Posterior cingulate gyrus (tissue), 11 donors: ENCODE results near the gene FGFRL1.
A peak's percentile ranks its signal among the peaks of the same experiment; 100 is the strongest.
"Not testable (repeated sequence)": the region's sequence is repeated elsewhere in the genome, so short reads cannot be mapped to it uniquely, and the experiment has no call there.

Source experiments
- DNase-seq, 10 donors: peaks; one replicate each; pipeline versions ENCODE4 v3.0.0 to v3.0.0-alpha.2; 2020 to 2021; ENCODE audit warnings: mixed read lengths in 3 of 10
- intact Hi-C: fragments of 100-400 bp; cut with DNase I; formaldehyde crosslinking; loops from one replicate; pipeline ENCODE4 v1.15.1; 2023

Gene FGFRL1

GRCh38 chr4:1046581-1047011 lies 35.2 kb downstream of the FGFRL1 start:
- intact Hi-C loops: loop anchor here (10.0 kb wide), 1 partner anchor 258 kb away; no protein-coding TSS in a partner anchor
- peak in 8 of 10 donors; percentile 7 to 90 (median 70) for DNase-seq

GRCh38 chr4:1047106-1047975 lies 35.9 kb downstream of the FGFRL1 start:
- DNase-seq: peak in 6 of 10 donors; percentile 7 to 82 (median 45)

GRCh38 chr4:1047976-1048772 lies 36.7 kb downstream of the FGFRL1 start:
- intact Hi-C loops: loop anchor here (10.0 kb wide), 1 partner anchor 257 kb away; no protein-coding TSS in a partner anchor
- peak in 7 of 10 donors; percentile 6 to 78 (median 9) for DNase-seq

More at GRCh38 chr4:1047106-1047975, 35.9 kb downstream of the FGFRL1 start:
- intact Hi-C loops: loop anchor here (10.0 kb wide), 1 partner anchor 257 kb away; no protein-coding TSS in a partner anchor

DNA sequence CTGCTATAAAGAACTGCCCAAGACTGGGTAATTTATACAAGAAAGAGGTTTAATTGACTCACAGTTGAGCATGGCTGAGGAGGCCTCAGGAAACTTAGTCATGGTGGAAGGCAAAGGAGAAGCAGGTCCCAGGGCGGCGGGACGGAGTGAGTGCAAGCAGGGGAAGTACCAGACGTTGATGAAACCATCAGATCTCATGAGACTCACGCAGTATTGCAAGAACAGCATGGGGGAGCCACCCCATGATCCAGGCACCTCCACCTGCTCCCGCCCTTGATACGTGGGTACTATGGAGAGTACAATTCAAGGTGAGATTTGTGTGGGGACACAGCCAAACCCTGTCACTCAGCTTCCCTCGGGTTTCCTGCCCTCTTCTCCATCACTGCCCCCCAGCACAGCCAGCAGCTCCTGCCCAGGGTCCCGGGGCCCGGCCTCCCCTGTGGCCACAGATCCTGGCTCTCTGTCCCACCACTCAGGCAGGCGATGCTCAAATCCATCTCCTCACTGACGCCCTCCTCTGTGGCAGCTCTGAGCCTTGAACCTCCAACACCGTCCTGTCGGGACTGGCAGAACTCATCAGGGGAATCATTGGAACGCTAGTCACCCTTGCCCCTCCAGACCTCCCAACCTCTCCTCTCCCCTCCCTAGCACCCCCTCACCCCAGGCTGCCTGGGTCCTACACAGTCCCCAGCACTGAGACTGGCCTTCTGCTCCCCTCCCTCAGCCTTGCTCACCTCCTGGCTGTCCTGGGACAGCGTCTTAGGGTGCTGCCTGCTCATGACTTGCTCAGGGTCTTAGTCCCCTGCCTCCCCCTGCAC lies 37.6 kb downstream of the FGFRL1 start:
- peak in 5 of 10 donors; percentile 6 to 60 (median 18) for DNase-seq
- intact Hi-C loops: loop anchor here (10.0 kb wide), 1 partner anchor 256 kb away; no protein-coding TSS in a partner anchor

- peak in 5 of 10 donors; percentile 11 to 80 (median 71) for DNase-seq
Observed at GRCh38 chr4:1049591-1049905, 38.1 kb downstream of the FGFRL1 start.

GRCh38 chr4:1050486-1051213 lies 39.2 kb downstream of the FGFRL1 start:
- peak in 8 of 10 donors; percentile 57 to 96 (median 78) for DNase-seq
- intact Hi-C loops: no loop called here

More at GRCh38 chr4:1049591-1049905, 38.1 kb downstream of the FGFRL1 start:
- intact Hi-C loops: loop anchor here (10.0 kb wide), 1 partner anchor 255 kb away; no protein-coding TSS in a partner anchor

- intact Hi-C loops: no loop called here
- peak in 3 of 10 donors; percentile 0 to 69 (median 51) for DNase-seq
Observed at GRCh38 chr4:1051472-1051871, 40.0 kb downstream of the FGFRL1 start.

DNA sequence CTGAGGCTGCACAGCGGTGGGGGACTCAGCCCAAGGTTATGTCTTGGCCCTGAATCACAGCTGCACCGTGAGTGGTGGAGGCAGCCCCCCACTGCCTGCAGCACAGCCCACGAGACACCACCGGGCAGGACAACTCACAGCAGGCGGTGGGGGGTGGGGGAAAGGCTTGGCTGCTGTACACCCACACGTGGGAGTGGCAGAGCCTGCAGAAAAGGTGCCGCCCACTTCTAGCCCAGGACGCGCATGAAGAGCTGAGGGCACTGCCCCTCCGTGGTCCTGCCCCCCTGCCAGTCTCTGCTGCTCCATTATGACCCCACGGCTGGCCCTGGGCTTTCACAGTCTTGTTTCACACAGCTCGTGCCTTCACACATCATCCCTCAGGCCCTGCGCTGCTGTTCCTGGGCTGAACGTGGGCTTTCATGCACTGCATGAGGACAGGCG lies 40.8 kb downstream of the FGFRL1 start:
- peak in 5 of 10 donors; percentile 6 to 69 (median 60) for DNase-seq
- intact Hi-C loops: no loop called here

GRCh38 chr4:1053080-1053661 lies 41.7 kb downstream of the FGFRL1 start:
- intact Hi-C loops: no loop called here
- peak in 4 of 10 donors; percentile 7 to 83 (median 73) for DNase-seq

- intact Hi-C loops: not testable (repeated sequence)
- DNase-seq: peak in 2 of 10 donors; percentile 18 to 56
Observed at GRCh38 chr4:1053891-1054290, 42.5 kb downstream of the FGFRL1 start.

- DNase-seq: peak in 3 of 10 donors; percentile 8 to 76 (median 67)
- intact Hi-C loops: not testable (repeated sequence)
Observed at GRCh38 chr4:1054696-1055242, 43.3 kb downstream of the FGFRL1 start.

DNA sequence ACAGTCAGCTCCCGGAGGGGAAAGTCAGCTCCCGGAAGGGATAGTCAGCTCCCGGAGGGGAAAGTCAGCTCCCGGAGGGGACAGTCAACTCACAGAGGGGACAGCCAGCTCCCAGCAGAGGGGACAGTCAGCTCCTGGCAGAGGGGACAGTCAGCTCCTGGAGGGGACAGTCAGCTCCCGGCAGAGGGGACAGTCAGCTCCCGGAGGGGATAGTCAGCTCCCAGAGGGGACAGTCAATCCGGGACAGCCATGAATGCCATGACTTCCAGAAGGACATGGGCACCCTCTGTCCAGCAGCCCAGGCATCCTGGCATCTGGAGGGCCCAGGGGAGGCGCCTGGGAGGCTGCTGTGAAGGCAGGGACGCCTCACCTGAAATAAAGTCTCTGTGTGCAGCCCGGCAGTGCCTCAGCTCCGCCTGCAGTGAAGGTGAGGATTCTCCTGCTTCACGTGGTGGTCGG lies 43.8 kb downstream of the FGFRL1 start:
- DNase-seq: peak in 3 of 10 donors; percentile 36 to 81 (median 37)
- intact Hi-C loops: not testable (repeated sequence)

DNA sequence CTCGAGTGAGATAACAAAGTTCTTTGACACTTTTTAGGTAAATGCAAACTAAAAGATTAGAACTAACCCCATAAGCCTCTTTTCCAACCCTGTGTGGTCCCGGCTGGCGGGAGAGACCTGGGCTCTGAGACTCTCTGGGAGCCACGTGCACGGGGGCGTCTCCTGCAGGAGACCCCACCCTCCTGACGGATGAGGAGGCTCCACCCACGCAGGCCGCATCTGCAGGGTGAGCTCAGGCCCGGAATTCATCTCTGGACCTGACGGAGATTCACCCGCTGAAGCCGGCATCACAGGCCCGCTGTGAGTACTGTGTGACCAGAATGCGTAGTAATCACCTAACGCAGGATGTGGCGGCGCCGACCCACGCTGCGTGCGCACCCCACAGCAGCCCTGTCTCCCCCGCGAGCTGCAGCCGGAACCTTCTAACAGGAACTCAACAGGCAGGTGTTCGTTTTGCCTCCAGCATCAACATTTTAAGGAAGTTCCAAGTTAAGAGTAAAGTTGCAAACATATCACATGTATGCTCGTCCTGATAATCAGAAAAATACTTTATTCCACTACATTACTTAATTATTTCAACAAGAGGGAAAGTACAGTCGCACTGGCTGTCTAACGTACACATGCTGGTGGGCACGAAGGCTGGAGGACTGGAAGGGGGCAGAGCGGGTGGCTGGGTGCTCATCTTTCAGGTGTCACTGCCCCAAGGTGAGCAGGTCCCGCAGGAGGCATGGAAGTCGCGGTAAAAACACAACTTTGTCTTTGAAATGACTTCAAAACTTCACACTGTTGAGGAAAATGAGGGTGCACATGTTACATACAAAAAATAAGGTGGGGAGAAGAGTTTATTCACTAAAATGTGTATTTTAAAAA lies 44.5 kb downstream of the FGFRL1 start:
- peak in 3 of 10 donors; percentile 73 to 78 (median 75) for DNase-seq
- intact Hi-C loops: no loop called here

GRCh38 chr4:1056671-1057402 lies 45.4 kb downstream of the FGFRL1 start:
- DNase-seq: peak in 3 of 10 donors; percentile 56 to 72 (median 67)
- intact Hi-C loops: no loop called here

- peak in 1 of 10 donors; percentile 45 for DNase-seq
- intact Hi-C loops: no loop called here
Observed at GRCh38 chr4:1057403-1057745, 45.9 kb downstream of the FGFRL1 start.

- intact Hi-C loops: no loop called here
- peak in 3 of 10 donors; percentile 43 to 52 (median 51) for DNase-seq
Observed at GRCh38 chr4:1058198-1058996, 47.0 kb downstream of the FGFRL1 start.
